Sigmoid colon (tissue), 7 donors: ENCODE measurements around the gene MIA3. TPM values are rescaled to one million over a fixed set of nuclear protein-coding genes. Genes with fewer than 3 reads are reported as not detected.

Experiments used
- DNase-seq: peaks from one replicate; pipeline ENCODE4 v3.0.0-alpha.2; 2019
- H3K27ac ChIP-seq, 4 donors: fragments of 200-600 bp; sonication (generic); one replicate each; pipeline ENCODE4 v1.5.1; 2016 to 2019; ENCODE audit warnings: mild to moderate bottlenecking in 1 of 4
- H3K27me3 ChIP-seq, 3 donors: fragments of 200-600 bp; sonication (generic); one replicate each; pipeline ENCODE4 v1.5.1; 2019; ENCODE audit warnings: mild to moderate bottlenecking in 1 of 3
- H3K36me3 ChIP-seq, 4 donors: fragments of 200-600 bp; sonication (generic); one replicate each; pipeline ENCODE4 v1.5.1; 2016 to 2019
- H3K4me1 ChIP-seq, 4 donors: fragments of 200-600 bp; sonication (generic); one replicate each; pipeline ENCODE4 v1.5.1; 2017 to 2019
- H3K4me3 ChIP-seq, 4 donors: fragments of 200-600 bp; sonication (generic); one replicate each; pipeline ENCODE4 v1.5.1; 2017 to 2019; ENCODE audit warnings: mild to moderate bottlenecking in 2 of 4, moderate library complexity in 1 of 4
- H3K9me3 ChIP-seq, 4 donors: fragments of 200-600 bp in 3 of 4; sonication (generic) in 3 of 4; one replicate each; pipeline versions ENCODE4 v1.5.1 to v1.6.1; 2013 to 2019
- EP300 ChIP-seq, 4 donors: sonication (generic); formaldehyde crosslinking; IDR thresholded peaks; one replicate each; pipeline ENCODE4 v1.6.1; 2017; ENCODE audit warnings: antibody characterized with exemption in 4 of 4
- POLR2A ChIP-seq, 2 donors: fragments of 450-650 bp; IDR thresholded peaks; one replicate each; pipeline ENCODE4 v1.6.1; 2016; ENCODE audit warnings: antibody characterized with exemption in 2 of 2, mild to moderate bottlenecking in 2 of 2, moderate library complexity in 2 of 2
- POLR2AphosphoS5 ChIP-seq, 4 donors: sonication (generic); formaldehyde crosslinking; IDR thresholded peaks; one replicate each; pipeline ENCODE4 v1.6.1; 2017; ENCODE audit warnings: antibody characterized with exemption in 4 of 4
- WGBS, 2 donors: extraction: QIAGEN DNeasy Blood & Tissue Kit; methylation state at CpG; one replicate each; pipeline ENCODE4 v1.1.7; 2013; 5-methylcytosine and 5-hydroxymethylcytosine counted together
- intact Hi-C: fragments of 100-400 bp; cut with DNase I; formaldehyde crosslinking; loops from one replicate; pipeline ENCODE4 v1.15.1; 2023
- polyA plus RNA-seq, 3 donors: library from polyadenylated mRNA; stranded (reverse); fragments of 200-250 nt; gene quantifications; one replicate each; pipeline ENCODE4 v1.2.3, GENCODE V29; 2013
- total RNA-seq, 4 donors: library from RNA; depleted of rRNA; stranded (reverse); fragments of >200 nt; gene quantifications; one replicate each; pipeline ENCODE4 v1.1.0, GENCODE V29; 2016
- TF ChIP-seq, protein P1 (sequence below), 4 experiments: fragments of 450-650 bp in 3 of 4; fragments of 200-600 bp in 1 of 4; IDR thresholded peaks; one replicate each; pipeline ENCODE4 v1.5.1; 2016 to 2019; ENCODE audit warnings: antibody characterized with exemption in 4 of 4, mild to moderate bottlenecking in 3 of 4, moderate library complexity in 2 of 4
- donor health status: healthy with polysubstance abuse.
- donor health status: Bipolar disorder and iron deficiency.
- donor health status: healthy.

MIA3 gene
- total and polyA plus RNA-seq, 7 donors = 5.4 to 36.4 (median 27.6) TPM

DNA sequence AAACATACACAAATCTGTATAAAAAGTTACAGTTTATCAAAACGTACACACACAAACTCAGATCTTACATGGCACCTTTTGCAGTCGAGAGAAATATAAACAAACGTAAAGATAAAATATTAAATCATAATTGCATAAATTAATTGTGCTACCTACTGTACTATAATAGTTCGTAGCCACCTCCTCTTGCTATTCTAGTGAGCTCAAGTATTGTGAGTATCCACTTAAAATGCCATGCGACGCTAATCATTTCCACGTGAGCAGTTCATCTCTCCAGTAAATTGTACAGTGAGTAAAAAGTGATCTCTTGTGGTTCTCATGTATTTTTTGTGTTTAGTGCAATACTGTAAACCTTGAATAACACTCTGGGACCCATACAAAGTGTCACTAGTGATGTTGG is 6.3 kb downstream of the MIA3 start:
- WGBS, 2 donors = 95 to 96% methylated on average over 7 of the region's 7 CpGs
- intact Hi-C loops = no loop called here
- TF ChIP-seq, protein P1, sequence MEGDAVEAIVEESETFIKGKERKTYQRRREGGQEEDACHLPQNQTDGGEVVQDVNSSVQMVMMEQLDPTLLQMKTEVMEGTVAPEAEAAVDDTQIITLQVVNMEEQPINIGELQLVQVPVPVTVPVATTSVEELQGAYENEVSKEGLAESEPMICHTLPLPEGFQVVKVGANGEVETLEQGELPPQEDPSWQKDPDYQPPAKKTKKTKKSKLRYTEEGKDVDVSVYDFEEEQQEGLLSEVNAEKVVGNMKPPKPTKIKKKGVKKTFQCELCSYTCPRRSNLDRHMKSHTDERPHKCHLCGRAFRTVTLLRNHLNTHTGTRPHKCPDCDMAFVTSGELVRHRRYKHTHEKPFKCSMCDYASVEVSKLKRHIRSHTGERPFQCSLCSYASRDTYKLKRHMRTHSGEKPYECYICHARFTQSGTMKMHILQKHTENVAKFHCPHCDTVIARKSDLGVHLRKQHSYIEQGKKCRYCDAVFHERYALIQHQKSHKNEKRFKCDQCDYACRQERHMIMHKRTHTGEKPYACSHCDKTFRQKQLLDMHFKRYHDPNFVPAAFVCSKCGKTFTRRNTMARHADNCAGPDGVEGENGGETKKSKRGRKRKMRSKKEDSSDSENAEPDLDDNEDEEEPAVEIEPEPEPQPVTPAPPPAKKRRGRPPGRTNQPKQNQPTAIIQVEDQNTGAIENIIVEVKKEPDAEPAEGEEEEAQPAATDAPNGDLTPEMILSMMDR (IDR thresholded peaks at IDR 0.05) = no peak
- TF ChIP-seq EP300 (IDR thresholded peaks at IDR 0.05) = no peak
- no peak for TF ChIP-seq POLR2AphosphoS5 (IDR thresholded peaks at IDR 0.05)
- no peak for TF ChIP-seq POLR2A (IDR thresholded peaks at IDR 0.05)

DNA sequence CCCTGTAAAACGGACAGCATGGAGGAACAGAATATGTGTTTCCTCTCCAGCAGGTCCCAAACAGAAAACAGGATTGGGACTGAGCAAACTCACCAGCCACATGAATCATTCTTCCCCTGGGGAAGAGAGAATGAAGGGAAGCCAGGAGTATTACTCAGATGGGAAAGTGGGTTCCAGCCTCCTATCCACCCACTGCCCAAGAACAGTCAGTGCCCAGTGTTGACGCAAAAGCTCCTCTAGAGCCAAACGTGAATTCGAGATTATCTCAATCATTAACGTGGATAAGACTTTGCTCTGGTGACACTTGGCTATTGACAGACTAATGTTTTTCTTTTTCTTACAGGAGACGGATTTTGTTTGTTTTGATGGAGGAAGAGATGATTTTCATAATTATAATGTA is 9.3 kb downstream of the MIA3 start:
- intact Hi-C loops = no loop called here
- peaks cover 15 to 89% (median 29%) of the 10 kb centered on the region in 4 donors for H3K36me3 ChIP-seq

More for the DNA sequence above, 6.3 kb downstream of the MIA3 start:
- H3K9me3 ChIP-seq = no peaks in the 10 kb centered on the region
- H3K27ac ChIP-seq = no peak overlapping the region
- H3K4me3 ChIP-seq = no peak overlapping the region
- peaks cover 0 to 8% (median 6%) of the 10 kb centered on the region in 4 donors for H3K4me1 ChIP-seq
- DNase-seq = no peak
- H3K36me3 ChIP-seq = peaks cover 6 to 77% (median 26%) of the 10 kb centered on the region in 4 donors
- no peaks in the 10 kb centered on the region for H3K27me3 ChIP-seq

DNA sequence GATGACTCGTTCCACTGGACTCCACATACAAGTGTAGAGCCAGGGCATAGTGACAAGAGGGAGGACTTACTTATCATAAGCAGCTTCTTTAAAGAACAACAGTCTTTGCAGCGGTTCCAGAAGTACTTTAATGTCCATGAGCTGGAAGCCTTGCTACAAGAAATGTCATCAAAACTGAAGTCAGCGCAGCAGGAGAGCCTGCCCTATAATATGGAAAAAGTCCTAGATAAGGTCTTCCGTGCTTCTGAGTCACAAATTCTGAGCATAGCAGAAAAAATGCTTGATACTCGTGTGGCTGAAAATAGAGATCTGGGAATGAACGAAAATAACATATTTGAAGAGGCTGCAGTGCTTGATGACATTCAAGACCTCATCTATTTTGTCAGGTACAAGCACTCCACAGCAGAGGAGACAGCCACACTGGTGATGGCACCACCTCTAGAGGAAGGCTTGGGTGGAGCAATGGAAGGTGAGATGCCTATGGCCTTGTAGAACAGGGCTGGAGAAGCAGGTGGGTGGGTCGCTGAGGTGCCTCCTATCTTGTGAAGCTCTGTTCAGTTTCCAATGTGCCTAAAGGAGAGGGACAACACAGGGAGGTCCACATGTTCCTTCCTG is 12.1 kb downstream of the MIA3 start:
- H3K27ac ChIP-seq = no peak overlapping the region
- H3K9me3 ChIP-seq = no peaks in the 10 kb centered on the region
- DNase-seq = no peak
- H3K4me3 ChIP-seq = no peak overlapping the region
- no peaks in the 10 kb centered on the region for H3K4me1 ChIP-seq
- TF ChIP-seq EP300 (IDR thresholded peaks at IDR 0.05) (no peak), POLR2AphosphoS5 (IDR thresholded peaks at IDR 0.05) (no peak), POLR2A (IDR thresholded peaks at IDR 0.05) (no peak)
- TF ChIP-seq, protein P1 (IDR thresholded peaks at IDR 0.05) = no peak
- WGBS, 2 donors = 95 to 96% methylated on average over 7 of the region's 7 CpGs
- H3K36me3 ChIP-seq = peaks cover 15 to 80% (median 37%) of the 10 kb centered on the region in 4 donors
- no peaks in the 10 kb centered on the region for H3K27me3 ChIP-seq
- intact Hi-C loops = no loop called here

More for the DNA sequence above, 9.3 kb downstream of the MIA3 start:
- Histone ChIP-seq H3K27me3 (no peaks in the 10 kb centered on the region), H3K4me3 (no peak overlapping the region), H3K9me3 (no peaks in the 10 kb centered on the region), H3K27ac (no peak overlapping the region), H3K4me1 (no peaks in the 10 kb centered on the region)
- no peak for DNase-seq
- TF ChIP-seq, protein P1 (IDR thresholded peaks at IDR 0.05) = no peak
- TF ChIP-seq POLR2AphosphoS5 (IDR thresholded peaks at IDR 0.05) (no peak), EP300 (IDR thresholded peaks at IDR 0.05) (no peak)
- 79 to 92% methylated on average over 6 of the region's 6 CpGs for WGBS, 2 donors

DNA sequence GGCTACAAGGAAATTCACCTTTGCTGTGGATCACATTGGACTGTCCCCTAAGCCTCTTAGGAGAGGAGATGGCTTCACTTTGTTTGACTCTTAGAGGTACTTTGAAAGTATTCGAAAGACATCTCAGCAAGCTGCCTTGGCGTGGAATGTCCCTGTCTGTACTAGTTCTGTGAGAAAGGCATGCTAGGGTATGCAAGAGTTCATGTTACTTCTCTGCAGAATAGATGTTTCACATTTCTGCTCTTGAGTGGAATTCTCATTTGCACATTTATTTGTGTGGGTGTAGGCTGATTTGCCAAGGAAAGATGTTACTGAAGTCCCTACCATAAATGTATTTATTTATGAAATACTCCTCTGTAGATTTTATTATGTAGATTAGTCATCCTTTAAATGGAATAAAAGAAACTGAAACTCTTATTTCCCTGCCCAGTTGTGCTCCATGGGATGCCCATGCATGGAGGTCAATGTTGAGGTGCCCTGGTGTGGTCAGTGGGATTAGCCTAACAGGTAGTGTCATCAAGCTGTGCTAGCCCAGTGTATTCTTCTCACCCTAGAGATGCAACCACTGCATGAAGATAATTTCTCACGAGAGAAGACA is 13.8 kb downstream of the MIA3 start:
- intact Hi-C loops = no loop called here
- no peak for DNase-seq
- 94 to 96% methylated on average over 3 of the region's 3 CpGs for WGBS, 2 donors
- Histone ChIP-seq H3K4me1 (no peaks in the 10 kb centered on the region), H3K27ac (no peak overlapping the region), H3K36me3 (peaks cover 9 to 74% (median 29%) of the 10 kb centered on the region in 4 donors), H3K4me3 (no peak overlapping the region), H3K27me3 (no peaks in the 10 kb centered on the region), H3K9me3 (no peaks in the 10 kb centered on the region)
- TF ChIP-seq EP300 (IDR thresholded peaks at IDR 0.05) (no peak), POLR2A (IDR thresholded peaks at IDR 0.05) (no peak), POLR2AphosphoS5 (IDR thresholded peaks at IDR 0.05) (no peak)
- TF ChIP-seq, protein P1 (IDR thresholded peaks at IDR 0.05) = no peak
